ENCODE data around the gene IFNA8. TPM values are rescaled to one million over a fixed set of nuclear protein-coding genes. Genes with fewer than 3 reads are reported as not detected.

The IFNA8 gene
- total RNA-seq, 1 donor from 2014 or later = not detected

DNA sequence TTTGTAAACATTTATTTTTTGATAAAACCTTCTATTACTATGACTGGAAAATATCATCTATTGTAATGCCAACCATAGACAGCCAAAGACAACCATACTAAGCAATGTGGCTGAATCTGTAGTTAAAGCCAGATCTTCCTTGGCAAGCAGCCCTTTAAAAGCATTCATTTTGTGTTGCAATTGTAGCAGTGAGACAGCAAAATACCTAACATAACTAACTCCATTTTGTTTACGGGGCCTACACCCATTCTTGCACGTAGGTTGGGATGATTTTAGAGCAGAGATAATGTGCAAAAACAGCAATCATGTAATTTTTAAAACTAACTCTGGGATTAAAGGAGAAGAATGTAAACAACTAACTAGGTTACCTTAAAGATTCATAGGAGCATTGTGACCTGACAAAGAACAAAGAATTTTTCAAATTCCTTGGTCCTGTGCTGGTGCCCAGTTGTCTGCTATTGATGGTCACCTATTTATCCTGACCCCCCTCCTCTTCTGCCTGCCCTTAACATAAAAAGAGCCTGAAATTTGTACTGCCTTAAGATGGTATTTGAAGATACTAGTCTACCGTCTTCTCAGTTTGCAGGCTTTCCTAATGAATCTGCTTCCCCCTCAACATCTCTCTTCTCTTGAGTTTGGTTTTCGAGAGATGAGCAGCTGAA is 41.9 kb downstream of the IFNA8 start:
- TF ChIP-seq, protein P1, sequence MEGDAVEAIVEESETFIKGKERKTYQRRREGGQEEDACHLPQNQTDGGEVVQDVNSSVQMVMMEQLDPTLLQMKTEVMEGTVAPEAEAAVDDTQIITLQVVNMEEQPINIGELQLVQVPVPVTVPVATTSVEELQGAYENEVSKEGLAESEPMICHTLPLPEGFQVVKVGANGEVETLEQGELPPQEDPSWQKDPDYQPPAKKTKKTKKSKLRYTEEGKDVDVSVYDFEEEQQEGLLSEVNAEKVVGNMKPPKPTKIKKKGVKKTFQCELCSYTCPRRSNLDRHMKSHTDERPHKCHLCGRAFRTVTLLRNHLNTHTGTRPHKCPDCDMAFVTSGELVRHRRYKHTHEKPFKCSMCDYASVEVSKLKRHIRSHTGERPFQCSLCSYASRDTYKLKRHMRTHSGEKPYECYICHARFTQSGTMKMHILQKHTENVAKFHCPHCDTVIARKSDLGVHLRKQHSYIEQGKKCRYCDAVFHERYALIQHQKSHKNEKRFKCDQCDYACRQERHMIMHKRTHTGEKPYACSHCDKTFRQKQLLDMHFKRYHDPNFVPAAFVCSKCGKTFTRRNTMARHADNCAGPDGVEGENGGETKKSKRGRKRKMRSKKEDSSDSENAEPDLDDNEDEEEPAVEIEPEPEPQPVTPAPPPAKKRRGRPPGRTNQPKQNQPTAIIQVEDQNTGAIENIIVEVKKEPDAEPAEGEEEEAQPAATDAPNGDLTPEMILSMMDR (IDR thresholded peaks at IDR 0.05; ENCODE audit: unreplicated experiment) = no peak
- Mint-ChIP-seq H3K4me3 (no peak overlapping the region), H3K36me3 (peaks cover 2% of the 10 kb centered on the region), H3K27me3 (ENCODE audit: low read depth) (no peaks in the 10 kb centered on the region), H3K9me3 (no peaks in the 10 kb centered on the region), H3K4me1 (peaks cover 30% of the 10 kb centered on the region), H3K27ac (peak overlapping the region; percentile 40)
- no peak for DNase-seq (ENCODE audit: low spot score in 2 of 2, unreplicated experiment in 2 of 2)

DNA sequence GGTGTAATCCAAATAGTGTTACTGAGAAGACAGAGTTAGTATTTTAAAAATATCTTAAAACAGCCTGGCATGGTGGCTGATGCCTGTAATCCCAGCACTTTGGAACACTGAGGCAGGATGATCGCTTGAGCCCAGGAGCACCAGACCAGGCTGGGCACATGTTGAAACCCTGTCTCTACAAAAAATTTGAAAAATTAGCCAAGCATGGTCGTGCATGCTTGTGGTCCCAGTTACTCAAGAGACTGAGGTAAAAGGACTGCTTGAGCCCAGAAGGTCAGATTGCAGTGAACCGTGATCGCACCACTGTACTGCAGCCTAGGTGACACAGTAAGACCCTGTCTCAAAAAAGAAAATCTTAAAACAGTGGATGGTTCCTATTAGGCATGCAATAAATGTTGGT is 43.8 kb downstream of the IFNA8 start:
- no peak for DNase-seq (ENCODE audit: low spot score in 2 of 2, unreplicated experiment in 2 of 2)
- TF ChIP-seq, protein P1 (IDR thresholded peaks at IDR 0.05; ENCODE audit: unreplicated experiment) = no peak

DNA sequence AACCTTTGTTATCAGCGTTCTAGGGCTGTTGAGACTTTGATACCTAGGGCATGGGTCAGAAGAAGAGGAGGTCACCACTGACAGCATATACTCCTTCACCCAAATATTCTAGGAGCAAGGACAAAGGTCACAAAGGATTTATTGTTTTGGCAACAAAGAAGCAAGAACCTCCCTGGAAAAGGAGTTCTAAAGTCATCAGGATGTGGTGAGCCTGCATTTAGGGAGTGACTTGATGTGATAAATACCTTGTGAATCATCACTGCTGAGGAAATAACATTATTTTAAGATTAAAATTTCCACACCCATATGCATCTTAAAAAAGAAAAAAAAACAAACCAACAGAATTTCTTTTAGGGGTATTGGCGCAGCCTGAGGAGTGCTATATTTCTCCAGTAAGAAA is 45.2 kb downstream of the IFNA8 start:
- H3K4me1 Mint-ChIP-seq = peaks cover 14% of the 10 kb centered on the region
- DNase-seq (ENCODE audit: low spot score in 2 of 2, unreplicated experiment in 2 of 2) = no peak
- no peaks in the 10 kb centered on the region for H3K27me3 Mint-ChIP-seq (ENCODE audit: low read depth)
- H3K9me3 Mint-ChIP-seq = peaks cover 3% of the 10 kb centered on the region
- TF ChIP-seq, protein P1 (IDR thresholded peaks at IDR 0.05; ENCODE audit: unreplicated experiment) = no peak
- H3K27ac Mint-ChIP-seq = no peak overlapping the region
- no peak overlapping the region for H3K4me3 Mint-ChIP-seq
- H3K36me3 Mint-ChIP-seq = peaks cover 9% of the 10 kb centered on the region

More for the DNA sequence above, 43.8 kb downstream of the IFNA8 start:
- no peaks in the 10 kb centered on the region for H3K27me3 Mint-ChIP-seq (ENCODE audit: low read depth)
- H3K36me3 Mint-ChIP-seq = peaks cover 4% of the 10 kb centered on the region
- H3K4me1 Mint-ChIP-seq = peaks cover 18% of the 10 kb centered on the region
- H3K9me3 Mint-ChIP-seq = no peaks in the 10 kb centered on the region
- no peak overlapping the region for H3K27ac Mint-ChIP-seq
- H3K4me3 Mint-ChIP-seq = no peak overlapping the region

DNA sequence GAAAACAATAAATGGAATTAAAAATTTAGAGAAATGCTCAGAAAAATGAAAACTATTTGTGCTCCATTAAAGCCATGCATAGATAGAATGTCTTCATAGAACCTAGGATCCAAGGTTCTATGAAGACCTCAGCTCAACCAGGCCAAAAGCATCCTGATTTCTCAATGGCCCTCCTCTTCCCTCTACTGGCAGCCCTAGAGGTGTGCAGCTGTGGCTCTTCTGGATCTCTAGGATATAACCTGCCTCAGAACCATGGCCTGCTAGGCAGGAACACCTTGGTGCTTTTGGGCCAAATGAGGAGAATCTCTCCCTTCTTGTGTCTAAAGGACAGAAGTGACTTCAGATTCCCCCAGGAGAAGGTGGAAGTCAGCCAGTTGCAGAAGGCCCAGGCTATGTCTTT is 46.4 kb downstream of the IFNA8 start:
- Mint-ChIP-seq H3K27ac (no peak overlapping the region), H3K36me3 (peaks cover 9% of the 10 kb centered on the region), H3K27me3 (ENCODE audit: low read depth) (no peaks in the 10 kb centered on the region), H3K4me3 (no peak overlapping the region), H3K9me3 (peaks cover 3% of the 10 kb centered on the region), H3K4me1 (peaks cover 12% of the 10 kb centered on the region)
- DNase-seq (ENCODE audit: low spot score in 2 of 2, unreplicated experiment in 2 of 2) = no peak
- TF ChIP-seq, protein P1 (IDR thresholded peaks at IDR 0.05; ENCODE audit: unreplicated experiment) = peak; percentile 29

Other genes starting within 250 kb of the IFNA8 start
- gene IFNA21, start 242.5 kb upstream of the IFNA8 start, total RNA-seq = not detected in 3 replicates
- gene IFNA4, start 221.5 kb upstream of the IFNA8 start, total RNA-seq = not detected in 3 replicates
- gene IFNA7, start 206.9 kb upstream of the IFNA8 start, total RNA-seq = not detected in 3 replicates
- gene IFNA10, start 202.0 kb upstream of the IFNA8 start, total RNA-seq = not detected in 3 replicates
- not detected in 3 replicates for gene IFNA16, start 191.8 kb upstream of the IFNA8 start, total RNA-seq
- gene IFNA17, start 180.9 kb upstream of the IFNA8 start, total RNA-seq = not detected in 3 replicates
- gene IFNA14, start 169.1 kb upstream of the IFNA8 start, total RNA-seq = not detected in 3 replicates
- gene IFNA5, start 103.8 kb upstream of the IFNA8 start, total RNA-seq = not detected in 3 replicates
- 36.7 to 37.5 TPM (median 36.9 TPM) in 3 replicates for gene KLHL9, start 73.7 kb upstream of the IFNA8 start, total RNA-seq
- 0.14 TPM in 1 of 3 replicates, not detected in the others for gene IFNA6, start 58.2 kb upstream of the IFNA8 start, total RNA-seq
- gene IFNA13, start 41.1 kb upstream of the IFNA8 start, total RNA-seq = 0.60 to 1.0 TPM (median 0.66 TPM) in 3 replicates
- 0.34 to 0.62 TPM (median 0.58 TPM) in 3 replicates for gene IFNA2, start 23.7 kb upstream of the IFNA8 start, total RNA-seq
- gene IFNA1, start 31.3 kb downstream of the IFNA8 start, total RNA-seq = not detected in 3 replicates
- 1.6 to 2.0 TPM (median 1.7 TPM) in 3 replicates for gene IFNE, start 73.2 kb downstream of the IFNA8 start, total RNA-seq

Measured in mesothelial cell of epicardium (in vitro differentiated cells).